HFF-Myc (cell line): ENCODE results near the gene CACNA2D4.
"Not testable (repeated sequence)": the region's sequence is repeated elsewhere in the genome, so short reads cannot be mapped to it uniquely, and the experiment has no call there.

Experiments used
- DNase-seq: peaks from one replicate; pipeline ENCODE4 v3.0.0-alpha.2; 2011; ENCODE audit warnings: low read depth; ENCODE audit errors: extremely low read depth
- H3K4me3 ChIP-seq: replicated peaks from 2 replicates; pipeline ENCODE4 v1.5.1; 2011; ENCODE audit warnings: low read depth, mild to moderate bottlenecking, control low read depth, low read length
- CTCF ChIP-seq: IDR thresholded peaks from 2 replicates; pipeline ENCODE4 v1.5.1; 2012; ENCODE audit warnings: mild to moderate bottlenecking, low read depth, low read length, control low read depth; ENCODE audit errors: missing control alignments

CACNA2D4 gene

DNA sequence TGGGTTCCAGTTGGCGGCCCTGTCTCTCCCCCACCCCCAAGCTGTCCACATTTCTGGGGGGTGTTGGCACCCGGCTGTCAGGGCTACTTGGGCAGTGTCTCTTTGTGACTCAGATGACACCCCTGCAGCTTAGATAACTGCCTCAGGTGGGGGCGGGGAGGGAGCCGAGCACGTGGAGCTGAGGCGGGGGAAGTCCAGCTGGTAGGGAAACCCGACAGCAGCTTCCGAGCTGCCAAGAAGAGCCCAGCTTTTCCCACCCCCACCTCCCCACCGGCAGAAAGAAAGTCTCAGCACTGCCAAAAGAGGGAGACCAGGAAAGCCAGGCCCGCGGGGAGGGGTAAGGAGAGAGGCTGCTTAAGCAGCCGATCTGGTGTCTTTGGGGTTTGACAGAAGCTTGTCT is 96.6 kb downstream of the CACNA2D4 start:
- DNase-seq: no peak
- no peak overlapping the region for H3K4me3 ChIP-seq
- no peak for TF ChIP-seq CTCF

DNA sequence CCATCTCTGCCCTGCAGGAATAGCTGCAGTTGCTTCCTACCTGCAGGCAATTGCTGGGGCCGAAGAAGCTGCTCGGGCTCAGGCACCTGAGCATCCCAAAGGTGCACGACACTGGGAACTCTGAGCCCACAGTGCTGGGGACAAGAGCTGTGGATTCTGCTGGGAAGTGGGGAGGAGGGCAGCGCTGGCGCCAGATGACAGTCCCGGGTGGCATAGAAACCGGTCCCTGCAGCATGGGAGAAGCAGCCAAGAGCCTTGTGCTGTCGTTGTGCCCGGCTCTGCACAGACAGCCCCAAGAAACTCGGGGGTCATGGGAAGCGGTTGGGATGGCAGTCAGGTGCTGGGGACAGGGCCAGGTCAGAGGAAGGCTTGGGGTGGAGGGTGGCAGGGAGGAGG is 97.6 kb downstream of the CACNA2D4 start:
- H3K4me3 ChIP-seq: no peak overlapping the region
- DNase-seq: no peak
- no peak for TF ChIP-seq CTCF

- no peak within 1 kb of the TSS for H3K4me3 ChIP-seq
- no peak for TF ChIP-seq CTCF
- no peak for DNase-seq
These were observed 98.1 kb downstream of the CACNA2D4 start, which contains the start of gene LRTM2 for GRCh38 chr12:1820191-1820895. LRTM2 (plus strand) TSS chr12:1820565; CDS start chr12:1828149, 7,584 bp downstream.

DNA sequence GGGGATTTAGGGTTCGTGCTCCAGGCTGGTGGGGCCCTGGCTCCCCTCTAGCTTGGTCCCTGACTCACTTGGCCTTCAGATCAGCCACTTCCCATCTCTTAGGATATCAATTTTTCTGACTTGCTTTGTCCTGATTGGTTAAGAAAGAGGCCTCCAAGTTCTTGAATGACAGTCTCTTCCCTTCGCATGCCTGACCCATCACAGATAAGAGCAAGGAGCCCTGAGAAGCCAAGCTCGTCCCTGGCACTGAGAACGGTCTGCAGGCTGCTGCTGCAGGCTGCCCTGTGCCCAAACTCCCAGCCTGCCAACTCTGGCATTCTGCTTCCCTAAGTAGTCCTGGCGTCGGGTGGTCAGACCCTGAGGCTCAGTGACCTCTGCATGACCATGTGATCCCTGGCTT is 98.9 kb downstream of the CACNA2D4 start:
- TF ChIP-seq CTCF: no peak
- DNase-seq: no peak
- H3K4me3 ChIP-seq: no peak overlapping the region

GRCh38 chr12:1819050-1819449 is 99.4 kb downstream of the CACNA2D4 start:
- no peak for TF ChIP-seq CTCF
- DNase-seq: no peak
- no peak overlapping the region for H3K4me3 ChIP-seq

GRCh38 chr12:1817928-1818327 is 100.5 kb downstream of the CACNA2D4 start:
- DNase-seq, H3K4me3 ChIP-seq: not testable (repeated sequence)

DNA sequence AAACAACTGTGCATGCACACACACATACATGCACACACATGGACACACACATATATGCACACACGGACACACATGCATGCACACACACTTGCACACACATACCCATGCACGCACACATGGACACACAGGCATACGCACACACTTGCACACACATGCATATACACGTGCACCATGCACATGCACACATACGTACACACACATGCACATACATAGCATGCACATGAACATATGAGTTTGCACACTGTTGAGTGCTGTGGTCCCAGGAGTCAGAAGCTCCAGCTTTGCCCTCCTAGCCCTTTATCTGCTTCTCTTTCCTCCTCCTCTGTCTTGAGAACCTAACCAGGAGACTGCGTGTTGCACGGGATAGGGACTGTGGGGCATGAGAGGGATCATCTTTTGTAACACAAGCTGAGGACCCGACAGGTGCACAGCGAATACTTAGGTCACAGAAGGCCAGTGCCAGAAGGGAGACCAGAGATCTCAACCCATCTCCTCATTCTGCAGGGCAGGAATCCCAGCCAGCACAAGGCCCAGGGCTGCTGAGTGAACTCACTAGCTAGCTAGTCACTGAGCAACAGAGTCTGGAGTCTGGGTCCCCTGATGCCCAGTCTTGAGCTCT is 101.6 kb downstream of the CACNA2D4 start:
- no peak for DNase-seq
- no peak overlapping the region for H3K4me3 ChIP-seq
- no peak for TF ChIP-seq CTCF
